Muscle layer of duodenum (tissue), 2 donors: ENCODE data around the gene OTUD5.
"Not testable (repeated sequence)": the region's sequence is repeated elsewhere in the genome, so short reads cannot be mapped to it uniquely, and the experiment has no call there.

ENCODE experiments used
- H3K27ac ChIP-seq: one replicate; pipeline ENCODE4 v1.7.0; 2013; ENCODE audit warnings: mild to moderate bottlenecking, low read length
- H3K27me3 ChIP-seq: one replicate; pipeline ENCODE4 v1.7.0; 2013; ENCODE audit warnings: low read depth, mild to moderate bottlenecking, control low read depth, low read length
- H3K36me3 ChIP-seq, 2 donors: one replicate each; pipeline ENCODE4 v1.7.0; 2013; ENCODE audit warnings: low read length in 2 of 2, control low read depth in 1 of 2, mild to moderate bottlenecking in 1 of 2; ENCODE audit not compliant: insufficient read depth in 2 of 2, control insufficient read depth in 1 of 2
- H3K4me1 ChIP-seq, 2 donors: one replicate each; pipeline ENCODE4 v1.7.0; 2013; ENCODE audit warnings: low read length in 2 of 2, mild to moderate bottlenecking in 2 of 2, control low read depth in 1 of 2, moderate library complexity in 1 of 2; ENCODE audit not compliant: insufficient read depth in 2 of 2, control insufficient read depth in 1 of 2
- H3K4me3 ChIP-seq, 2 donors: one replicate each; pipeline ENCODE4 v1.7.0; 2013; ENCODE audit warnings: low read length in 2 of 2, low read depth in 1 of 2, mild to moderate bottlenecking in 1 of 2
- H3K9me3 ChIP-seq, 2 donors: one replicate each; pipeline ENCODE4 v1.7.0; 2013; ENCODE audit warnings: low read length in 2 of 2, control low read depth in 1 of 2, mild to moderate bottlenecking in 1 of 2; ENCODE audit not compliant: control insufficient read depth in 1 of 2
- donor health status: healthy.

OTUD5 gene

GRCh38 chrX:48992341-48992740 lies 34.9 kb upstream of the OTUD5 start:
- Histone ChIP-seq H3K4me1 (no peaks in the 10 kb centered on the region), H3K27ac (no peak overlapping the region), H3K4me3 (no peak overlapping the region), H3K27me3 (no peaks in the 10 kb centered on the region), H3K9me3 (no peaks in the 10 kb centered on the region), H3K36me3 (peaks cover 27 to 41% of the 10 kb centered on the region in 2 donors)

GRCh38 chrX:48989483-48989882 lies 32.1 kb upstream of the OTUD5 start:
- no peaks in the 10 kb centered on the region for H3K4me1 ChIP-seq
- no peaks in the 10 kb centered on the region for H3K9me3 ChIP-seq
- H3K27me3 ChIP-seq = no peaks in the 10 kb centered on the region
- H3K27ac ChIP-seq = no peak overlapping the region
- H3K4me3 ChIP-seq = no peak overlapping the region
- peaks cover 27 to 44% of the 10 kb centered on the region in 2 donors for H3K36me3 ChIP-seq

- H3K36me3 ChIP-seq = peaks cover 20 to 53% of the 10 kb centered on the region in 2 donors
- H3K27me3 ChIP-seq = no peaks in the 10 kb centered on the region
- H3K4me1 ChIP-seq = no peaks in the 10 kb centered on the region
- H3K27ac ChIP-seq = no peak overlapping the region
- no peaks in the 10 kb centered on the region for H3K9me3 ChIP-seq
- no peak overlapping the region for H3K4me3 ChIP-seq
These were observed 26.5 kb upstream of the OTUD5 start for GRCh38 chrX:48983896-48984295.

- H3K36me3 ChIP-seq = peaks cover 17 to 48% of the 10 kb centered on the region in 2 donors
These were observed 25.7 kb upstream of the OTUD5 start for GRCh38 chrX:48983081-48983480.

GRCh38 chrX:48981178-48981577 lies 23.8 kb upstream of the OTUD5 start:
- Histone ChIP-seq H3K4me1 (no peaks in the 10 kb centered on the region), H3K36me3 (peaks cover 17 to 53% of the 10 kb centered on the region in 2 donors), H3K27ac (no peak overlapping the region)

More at GRCh38 chrX:48983081-48983480, 25.7 kb upstream of the OTUD5 start:
- Histone ChIP-seq H3K4me3 (no peak overlapping the region), H3K9me3 (no peaks in the 10 kb centered on the region), H3K27me3 (no peaks in the 10 kb centered on the region), H3K27ac (no peak overlapping the region), H3K4me1 (no peaks in the 10 kb centered on the region)

GRCh38 chrX:48980341-48980740 lies 22.9 kb upstream of the OTUD5 start:
- not testable (repeated sequence) for H3K4me3 ChIP-seq, H3K27me3 ChIP-seq, H3K27ac ChIP-seq, H3K4me1 ChIP-seq, H3K9me3 ChIP-seq
- H3K36me3 ChIP-seq = peaks cover 14 to 55% of the 10 kb centered on the region in 2 donors

More at GRCh38 chrX:48981178-48981577, 23.8 kb upstream of the OTUD5 start:
- H3K4me3 ChIP-seq = no peak overlapping the region
- H3K9me3 ChIP-seq = no peaks in the 10 kb centered on the region
- no peaks in the 10 kb centered on the region for H3K27me3 ChIP-seq

GRCh38 chrX:48978226-48978625 lies 20.8 kb upstream of the OTUD5 start:
- peaks cover 13 to 41% of the 10 kb centered on the region in 2 donors for H3K36me3 ChIP-seq

GRCh38 chrX:48976086-48976485 lies 18.7 kb upstream of the OTUD5 start:
- Histone ChIP-seq H3K27me3 (no peaks in the 10 kb centered on the region), H3K4me3 (no peak overlapping the region), H3K9me3 (no peaks in the 10 kb centered on the region), H3K36me3 (peaks cover 7 to 26% of the 10 kb centered on the region in 2 donors), H3K4me1 (peaks cover 0 to 5% of the 10 kb centered on the region in 2 donors), H3K27ac (no peak overlapping the region)

More at GRCh38 chrX:48978226-48978625, 20.8 kb upstream of the OTUD5 start:
- Histone ChIP-seq H3K4me3 (no peak overlapping the region), H3K9me3 (no peaks in the 10 kb centered on the region), H3K4me1 (no peaks in the 10 kb centered on the region), H3K27ac (no peak overlapping the region), H3K27me3 (no peaks in the 10 kb centered on the region)

GRCh38 chrX:48975541-48975940 lies 18.1 kb upstream of the OTUD5 start:
- no peaks in the 10 kb centered on the region for H3K27me3 ChIP-seq
- no peak overlapping the region for H3K4me3 ChIP-seq
- no peak overlapping the region for H3K27ac ChIP-seq
- H3K9me3 ChIP-seq = no peaks in the 10 kb centered on the region
- peaks cover 7 to 22% of the 10 kb centered on the region in 2 donors for H3K36me3 ChIP-seq
- H3K4me1 ChIP-seq = peaks cover 0 to 5% of the 10 kb centered on the region in 2 donors

GRCh38 chrX:48975041-48975440 lies 17.6 kb upstream of the OTUD5 start:
- Histone ChIP-seq H3K9me3 (no peaks in the 10 kb centered on the region), H3K27me3 (no peaks in the 10 kb centered on the region), H3K4me1 (peaks cover 0 to 5% of the 10 kb centered on the region in 2 donors), H3K4me3 (no peak overlapping the region), H3K27ac (no peak overlapping the region), H3K36me3 (peaks cover 7 to 20% of the 10 kb centered on the region in 2 donors)

GRCh38 chrX:48974574-48974973 lies 17.2 kb upstream of the OTUD5 start:
- Histone ChIP-seq H3K27me3 (no peaks in the 10 kb centered on the region), H3K27ac (no peak overlapping the region), H3K36me3 (peaks cover 7 to 16% of the 10 kb centered on the region in 2 donors), H3K4me1 (peaks cover 0 to 5% of the 10 kb centered on the region in 2 donors), H3K9me3 (no peaks in the 10 kb centered on the region), H3K4me3 (no peak overlapping the region)

GRCh38 chrX:48974033-48974432 lies 16.6 kb upstream of the OTUD5 start:
- Histone ChIP-seq H3K9me3 (no peaks in the 10 kb centered on the region), H3K27ac (no peak overlapping the region), H3K27me3 (no peaks in the 10 kb centered on the region), H3K4me1 (peaks cover 0 to 5% of the 10 kb centered on the region in 2 donors), H3K4me3 (no peak overlapping the region), H3K36me3 (peaks cover 7 to 16% of the 10 kb centered on the region in 2 donors)
